GM19023 (cell line): ENCODE measurements around the gene PLEKHA3.
A peak's percentile ranks its signal among the peaks of the same experiment; 100 is the strongest.

Experiments
- ATAC-seq: cut with Tn5 transposase; IDR thresholded peaks from one replicate; pipeline ENCODE4 v1.9.1; 2021; ENCODE audit warnings: mild to moderate bottlenecking, moderate library complexity; ENCODE audit not compliant: unreplicated experiment

PLEKHA3 gene

GRCh38 chr2:178478439-178479274 lies 1.6 kb upstream of the PLEKHA3 start, which contains the start of gene FKBP7:
FKBP7 (minus strand) TSS chr2:178478600; CDS start chr2:178478499, 101 bp downstream.
- ATAC-seq = peak; percentile 48

- no peak for ATAC-seq
These were observed 1.0 kb upstream of the PLEKHA3 start for GRCh38 chr2:178479275-178479616.

GRCh38 chr2:178479758-178480226 lies 465 bp upstream of the PLEKHA3 start:
- ATAC-seq = no peak

GRCh38 chr2:178482437-178482836 lies 2.2 kb downstream of the PLEKHA3 start:
- no peak for ATAC-seq

- no peak for ATAC-seq
These were observed 4.2 kb downstream of the PLEKHA3 start for GRCh38 chr2:178484245-178485041.

GRCh38 chr2:178485356-178485755 lies 5.1 kb downstream of the PLEKHA3 start:
- ATAC-seq = no peak

GRCh38 chr2:178491612-178492011 lies 11.4 kb downstream of the PLEKHA3 start:
- ATAC-seq = no peak

- ATAC-seq = no peak
These were observed 15.8 kb downstream of the PLEKHA3 start for GRCh38 chr2:178496049-178496448.

- ATAC-seq = no peak
These were observed 17.9 kb downstream of the PLEKHA3 start for GRCh38 chr2:178498137-178498536.

GRCh38 chr2:178499640-178500039 lies 19.4 kb downstream of the PLEKHA3 start:
- ATAC-seq = no peak

GRCh38 chr2:178502751-178503150 lies 22.5 kb downstream of the PLEKHA3 start:
- no peak for ATAC-seq

- no peak for ATAC-seq
These were observed 25.8 kb downstream of the PLEKHA3 start for GRCh38 chr2:178506101-178506500.

GRCh38 chr2:178506524-178506923 lies 26.3 kb downstream of the PLEKHA3 start:
- ATAC-seq = no peak

- no peak for ATAC-seq
These were observed 26.7 kb downstream of the PLEKHA3 start for GRCh38 chr2:178506949-178507348.

- ATAC-seq = no peak
These were observed 28.4 kb downstream of the PLEKHA3 start for GRCh38 chr2:178508646-178509045.

- no peak for ATAC-seq
These were observed 30.1 kb downstream of the PLEKHA3 start for GRCh38 chr2:178510384-178510783.

GRCh38 chr2:178512484-178512883 lies 32.2 kb downstream of the PLEKHA3 start:
- ATAC-seq = no peak

GRCh38 chr2:178513876-178514275 lies 33.6 kb downstream of the PLEKHA3 start:
- ATAC-seq = no peak

GRCh38 chr2:178514664-178515063 lies 34.4 kb downstream of the PLEKHA3 start:
- ATAC-seq = no peak

- no peak for ATAC-seq
These were observed 37.2 kb downstream of the PLEKHA3 start for GRCh38 chr2:178517496-178517895.

- ATAC-seq = no peak
These were observed 41.3 kb downstream of the PLEKHA3 start for GRCh38 chr2:178521304-178522150.
